ENCODE results near the gene BSG. TPM values are rescaled to one million over a fixed set of nuclear protein-coding genes. Genes with fewer than 3 reads are reported as not detected.
A peak's percentile ranks its signal among the peaks of the same experiment; 100 is the strongest.

Gene BSG
- total and polyA plus RNA-seq, 9 of the 15 experiments (the other 6 are each of a cell fraction or from before 2014, with no cell fraction given), result 4.6 to 495 (median 187) TPM

GRCh38 chr19:597406-598315, 25.3 kb downstream of the BSG start (continued):
- no peak for TF ChIP-seq DEAF1 (CRISPR knock-in tag; IDR thresholded peaks at IDR 0.05)
- TF ChIP-seq RAD51 (IDR thresholded peaks at IDR 0.05; ENCODE audit: borderline replicate concordance, low read depth), result no peak
- TF ChIP-seq GABPB1 (CRISPR knock-in tag; IDR thresholded peaks at IDR 0.05), result peak; percentile 71
- TF ChIP-seq ZNF764 (CRISPR knock-in tag; IDR thresholded peaks at IDR 0.05; ENCODE audit: low read depth), result no peak
- 0 out of 2 replicates have a peak, but pooled peaks have one; percentile 30 for TF ChIP-seq PREB (CRISPR knock-in tag; IDR thresholded peaks at IDR 0.05)
- TF ChIP-seq BRF1 (IDR thresholded peaks at IDR 0.05; ENCODE audit: borderline replicate concordance, extremely low read depth, insufficient read length), result no peak
- peak; percentile 35; the same call in 1 of the 2 replicates for TF ChIP-seq MGA (IDR thresholded peaks at IDR 0.05)
- no peak for TF ChIP-seq ZNF316 (IDR thresholded peaks at IDR 0.05)
- no peak for TF ChIP-seq PCBP1 (IDR thresholded peaks at IDR 0.05; ENCODE audit: low read depth, low read length, poor library complexity, severe bottlenecking)
- 0 out of 2 replicates have a peak, but pooled peaks have one; percentile 16 for TF ChIP-seq ZNF431 (CRISPR knock-in tag; IDR thresholded peaks at IDR 0.05)
- no peak for TF ChIP-seq SMARCB1 (IDR thresholded peaks at IDR 0.05; ENCODE audit: insufficient read length, low read depth)
- TF ChIP-seq ZNF175 (CRISPR knock-in tag; IDR thresholded peaks at IDR 0.05; ENCODE audit: low read depth), result no peak
